Measurements from ENCODE around the gene KCNJ10.

KCNJ10 gene

DNA sequence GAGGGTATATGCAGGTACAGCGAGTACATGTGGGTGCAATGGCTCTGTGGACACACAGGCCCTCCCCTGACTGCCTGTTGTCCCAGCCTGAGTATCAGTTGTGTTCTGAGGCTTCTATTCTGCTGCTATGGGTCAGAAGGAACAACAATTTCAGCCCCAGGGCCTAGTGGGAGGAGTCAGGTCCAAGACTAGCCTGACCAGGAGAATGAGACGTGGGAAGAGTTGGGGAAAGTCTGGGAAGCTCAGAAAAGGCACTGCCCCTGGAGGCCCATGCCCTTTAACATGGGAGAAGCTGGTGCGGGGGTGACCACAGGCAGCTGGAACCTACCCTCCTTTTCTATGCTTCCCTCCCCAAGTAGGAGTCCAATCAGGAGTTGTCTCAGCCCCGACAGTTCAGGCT lies 20.8 kb upstream of the KCNJ10 start:
- DNase-seq (ENCODE audit: low spot score) (no peak), ATAC-seq (ENCODE audit: low read depth) (no peak)
- Histone ChIP-seq H3K4me3 (ENCODE audit: severe bottlenecking) (no peak overlapping the region), H3K4me1 (ENCODE audit: insufficient read depth, poor library complexity, severe bottlenecking) (no peaks in the 10 kb centered on the region), H3K36me3 (ENCODE audit: low read depth) (no peaks in the 10 kb centered on the region), H3K27me3 (ENCODE audit: insufficient read depth, poor library complexity, severe bottlenecking) (no peaks in the 10 kb centered on the region), H3K9me3 (ENCODE audit: severe bottlenecking) (no peaks in the 10 kb centered on the region), H3K27ac (ENCODE audit: poor library complexity, severe bottlenecking) (no peak overlapping the region)
- no peak for TF ChIP-seq CTCF (IDR thresholded peaks at IDR 0.05; ENCODE audit: poor library complexity, severe bottlenecking)

GRCh38 chr1:160089883-160090282 lies 19.9 kb upstream of the KCNJ10 start:
- no peak for DNase-seq (ENCODE audit: low spot score)

GRCh38 chr1:160087118-160087662 lies 17.2 kb upstream of the KCNJ10 start:
- no peaks in the 10 kb centered on the region for H3K4me1 ChIP-seq (ENCODE audit: insufficient read depth, poor library complexity, severe bottlenecking)
- H3K36me3 ChIP-seq (ENCODE audit: low read depth): no peaks in the 10 kb centered on the region
- DNase-seq (ENCODE audit: low spot score) (no peak), ATAC-seq (ENCODE audit: low read depth) (no peak)
- H3K27ac ChIP-seq (ENCODE audit: poor library complexity, severe bottlenecking): no peak overlapping the region
- peaks cover 14% of the 10 kb centered on the region for H3K27me3 ChIP-seq (ENCODE audit: insufficient read depth, poor library complexity, severe bottlenecking)
- no peak for TF ChIP-seq CTCF (IDR thresholded peaks at IDR 0.05; ENCODE audit: poor library complexity, severe bottlenecking)
- no peaks in the 10 kb centered on the region for H3K9me3 ChIP-seq (ENCODE audit: severe bottlenecking)
- no peak overlapping the region for H3K4me3 ChIP-seq (ENCODE audit: severe bottlenecking)

More at GRCh38 chr1:160089883-160090282, 19.9 kb upstream of the KCNJ10 start:
- no peak for ATAC-seq (ENCODE audit: low read depth)
- H3K4me1 ChIP-seq (ENCODE audit: insufficient read depth, poor library complexity, severe bottlenecking): no peaks in the 10 kb centered on the region
- H3K27ac ChIP-seq (ENCODE audit: poor library complexity, severe bottlenecking): no peak overlapping the region
- no peaks in the 10 kb centered on the region for H3K36me3 ChIP-seq (ENCODE audit: low read depth)
- no peaks in the 10 kb centered on the region for H3K27me3 ChIP-seq (ENCODE audit: insufficient read depth, poor library complexity, severe bottlenecking)
- TF ChIP-seq CTCF (IDR thresholded peaks at IDR 0.05; ENCODE audit: poor library complexity, severe bottlenecking): no peak
- no peak overlapping the region for H3K4me3 ChIP-seq (ENCODE audit: severe bottlenecking)
- H3K9me3 ChIP-seq (ENCODE audit: severe bottlenecking): no peaks in the 10 kb centered on the region

DNA sequence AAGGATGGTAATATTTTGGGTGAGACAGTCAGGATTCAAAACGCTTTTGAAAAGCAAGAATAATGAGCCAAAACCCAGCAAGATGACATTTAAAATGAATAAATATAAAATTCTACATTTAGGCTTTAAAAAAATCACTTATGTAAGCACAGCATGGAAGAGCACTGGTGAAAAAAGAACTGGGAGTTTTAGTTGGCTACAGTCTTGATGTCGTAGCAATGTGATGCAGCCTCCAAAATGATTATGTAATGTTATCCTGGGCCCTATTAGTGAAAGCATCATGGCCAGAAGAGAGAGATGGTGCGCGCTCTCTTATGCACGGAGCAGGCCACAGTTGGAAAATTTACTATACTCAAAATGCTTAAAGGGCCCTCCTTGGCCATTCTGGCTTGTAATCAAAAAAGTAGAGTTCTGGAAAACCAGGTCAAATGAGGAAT lies 16.5 kb upstream of the KCNJ10 start:
- Histone ChIP-seq H3K9me3 (ENCODE audit: severe bottlenecking) (no peaks in the 10 kb centered on the region), H3K4me1 (ENCODE audit: insufficient read depth, poor library complexity, severe bottlenecking) (no peaks in the 10 kb centered on the region), H3K27ac (ENCODE audit: poor library complexity, severe bottlenecking) (no peak overlapping the region), H3K4me3 (ENCODE audit: severe bottlenecking) (no peak overlapping the region), H3K36me3 (ENCODE audit: low read depth) (no peaks in the 10 kb centered on the region), H3K27me3 (ENCODE audit: insufficient read depth, poor library complexity, severe bottlenecking) (peaks cover 21% of the 10 kb centered on the region)
- TF ChIP-seq CTCF (IDR thresholded peaks at IDR 0.05; ENCODE audit: poor library complexity, severe bottlenecking): no peak
- DNase-seq (ENCODE audit: low spot score) (no peak), ATAC-seq (ENCODE audit: low read depth) (no peak)

DNA sequence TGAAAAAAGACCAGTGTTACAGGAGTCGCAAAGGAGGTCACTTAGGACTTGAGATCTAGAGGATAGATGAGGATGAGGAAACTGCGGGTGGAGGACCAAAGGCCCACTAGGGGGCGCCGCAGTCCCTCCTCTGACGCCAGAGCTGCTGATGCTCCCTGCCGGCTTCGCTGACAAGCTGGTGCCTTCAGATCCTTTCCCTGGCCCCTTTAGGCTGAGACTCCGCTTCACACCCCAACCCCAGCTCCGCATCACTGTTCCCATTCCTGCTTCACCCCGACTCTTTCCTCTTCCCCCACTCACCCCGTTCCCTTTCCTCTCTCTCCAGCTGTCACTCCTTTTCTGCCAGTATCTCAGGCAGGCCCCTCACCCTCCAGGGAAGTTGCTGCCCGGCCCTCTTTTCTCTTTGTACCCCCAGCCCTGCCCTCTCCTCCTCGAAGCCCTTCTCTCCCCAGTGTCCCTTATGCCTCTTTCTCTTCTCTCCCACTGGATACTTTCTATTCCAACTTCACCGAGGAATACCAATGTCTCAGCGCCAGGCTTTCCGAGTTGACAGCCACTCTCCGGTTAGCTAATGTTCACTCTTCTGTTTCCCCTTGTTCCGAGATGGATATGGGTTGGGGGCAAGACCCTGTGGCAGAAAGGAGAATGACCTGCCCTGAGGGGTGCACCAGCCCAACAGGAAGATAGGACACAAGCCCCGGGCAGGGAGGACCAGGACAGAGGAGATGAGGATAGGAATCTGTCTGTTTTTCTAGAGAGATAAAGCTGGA lies 15.9 kb upstream of the KCNJ10 start:
- Histone ChIP-seq H3K36me3 (ENCODE audit: low read depth) (no peaks in the 10 kb centered on the region), H3K9me3 (ENCODE audit: severe bottlenecking) (no peaks in the 10 kb centered on the region), H3K4me1 (ENCODE audit: insufficient read depth, poor library complexity, severe bottlenecking) (no peaks in the 10 kb centered on the region), H3K27ac (ENCODE audit: poor library complexity, severe bottlenecking) (no peak overlapping the region), H3K4me3 (ENCODE audit: severe bottlenecking) (no peak overlapping the region), H3K27me3 (ENCODE audit: insufficient read depth, poor library complexity, severe bottlenecking) (peaks cover 27% of the 10 kb centered on the region)
- ATAC-seq (ENCODE audit: low read depth) (peak; percentile 22; the same call in 1 of the 3 replicates), DNase-seq (ENCODE audit: low spot score) (no peak)
- TF ChIP-seq CTCF (IDR thresholded peaks at IDR 0.05; ENCODE audit: poor library complexity, severe bottlenecking): peak; percentile 69

Data from RWPE2 (cell line).